ENCODE results near the gene EGFL6. TPM values are rescaled to one million over a fixed set of nuclear protein-coding genes. Genes with fewer than 3 reads are reported as not detected.

The EGFL6 gene
- total RNA-seq, 1 experiment from 2014 or later, result not detected

GRCh38 chrX:13587786-13588477 lies 18.5 kb downstream of the EGFL6 start:
- TF ChIP-seq, protein P1, sequence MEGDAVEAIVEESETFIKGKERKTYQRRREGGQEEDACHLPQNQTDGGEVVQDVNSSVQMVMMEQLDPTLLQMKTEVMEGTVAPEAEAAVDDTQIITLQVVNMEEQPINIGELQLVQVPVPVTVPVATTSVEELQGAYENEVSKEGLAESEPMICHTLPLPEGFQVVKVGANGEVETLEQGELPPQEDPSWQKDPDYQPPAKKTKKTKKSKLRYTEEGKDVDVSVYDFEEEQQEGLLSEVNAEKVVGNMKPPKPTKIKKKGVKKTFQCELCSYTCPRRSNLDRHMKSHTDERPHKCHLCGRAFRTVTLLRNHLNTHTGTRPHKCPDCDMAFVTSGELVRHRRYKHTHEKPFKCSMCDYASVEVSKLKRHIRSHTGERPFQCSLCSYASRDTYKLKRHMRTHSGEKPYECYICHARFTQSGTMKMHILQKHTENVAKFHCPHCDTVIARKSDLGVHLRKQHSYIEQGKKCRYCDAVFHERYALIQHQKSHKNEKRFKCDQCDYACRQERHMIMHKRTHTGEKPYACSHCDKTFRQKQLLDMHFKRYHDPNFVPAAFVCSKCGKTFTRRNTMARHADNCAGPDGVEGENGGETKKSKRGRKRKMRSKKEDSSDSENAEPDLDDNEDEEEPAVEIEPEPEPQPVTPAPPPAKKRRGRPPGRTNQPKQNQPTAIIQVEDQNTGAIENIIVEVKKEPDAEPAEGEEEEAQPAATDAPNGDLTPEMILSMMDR (IDR thresholded peaks at IDR 0.05; ENCODE audit: unreplicated experiment), result no peak
- Mint-ChIP-seq H3K27me3 (ENCODE audit: insufficient read depth, unreplicated experiment) (peaks cover 100% of the 10 kb centered on the region), H3K9me3 (ENCODE audit: unreplicated experiment) (no peaks in the 10 kb centered on the region), H3K4me3 (ENCODE audit: unreplicated experiment) (no peak overlapping the region), H3K36me3 (ENCODE audit: insufficient read depth, unreplicated experiment) (no peaks in the 10 kb centered on the region), H3K4me1 (ENCODE audit: insufficient read depth, unreplicated experiment) (no peaks in the 10 kb centered on the region), H3K27ac (ENCODE audit: low read depth, unreplicated experiment) (no peak overlapping the region)
- BruUV-seq (replicated peaks), result no TSS peak
- ChIA-PET POLR2A (no interaction called here), CTCF (interaction anchor here (0.9 to 1.2 kb wide), 2 partner anchors 12 to 54 kb away, joined by 3 to 4 read pairs; no protein-coding TSS in a partner anchor)
- DNase-seq (ENCODE audit: unreplicated experiment), result no peak
- intact Hi-C loops (cut with micrococcal nuclease), result no loop called here

DNA sequence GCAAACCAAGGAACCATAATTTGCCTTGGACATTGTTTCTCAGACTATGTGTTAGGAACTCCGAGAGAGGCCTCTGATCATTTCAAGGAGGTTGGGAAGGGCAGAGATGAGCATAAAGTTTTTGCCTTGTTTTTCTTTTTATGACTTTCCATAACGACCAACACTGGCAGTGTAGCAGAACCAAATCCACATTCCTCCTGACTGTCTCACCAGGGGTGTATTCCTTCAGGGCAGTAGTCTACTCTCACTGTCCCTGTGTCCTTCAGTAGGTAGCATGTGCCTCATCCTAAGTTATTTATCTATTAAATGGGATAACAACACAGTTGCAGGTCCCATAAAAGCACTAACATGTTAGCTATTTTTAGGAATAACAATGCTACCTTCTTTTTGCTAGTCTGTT lies 20.8 kb downstream of the EGFL6 start:
- no TSS peak for BruUV-seq (replicated peaks)
- POLR2A ChIA-PET, result no interaction called here
- H3K27me3 Mint-ChIP-seq (ENCODE audit: insufficient read depth, unreplicated experiment), result peaks cover 99% of the 10 kb centered on the region

GRCh38 chrX:13590914-13591313 lies 21.5 kb downstream of the EGFL6 start:
- no peak for DNase-seq (ENCODE audit: unreplicated experiment)
- H3K9me3 Mint-ChIP-seq (ENCODE audit: unreplicated experiment), result no peaks in the 10 kb centered on the region
- peaks cover 92% of the 10 kb centered on the region for H3K27me3 Mint-ChIP-seq (ENCODE audit: insufficient read depth, unreplicated experiment)
- POLR2A ChIA-PET, result no interaction called here
- H3K36me3 Mint-ChIP-seq (ENCODE audit: insufficient read depth, unreplicated experiment), result no peaks in the 10 kb centered on the region
- H3K27ac Mint-ChIP-seq (ENCODE audit: low read depth, unreplicated experiment), result no peak overlapping the region
- intact Hi-C loops (cut with micrococcal nuclease), result no loop called here
- H3K4me1 Mint-ChIP-seq (ENCODE audit: insufficient read depth, unreplicated experiment), result no peaks in the 10 kb centered on the region
- no TSS peak for BruUV-seq (replicated peaks)
- TF ChIP-seq, protein P1 (IDR thresholded peaks at IDR 0.05; ENCODE audit: unreplicated experiment), result no peak
- no peak overlapping the region for H3K4me3 Mint-ChIP-seq (ENCODE audit: unreplicated experiment)
- CTCF ChIA-PET, result no interaction called here

More for the DNA sequence above, 20.8 kb downstream of the EGFL6 start:
- intact Hi-C loops (cut with micrococcal nuclease), result no loop called here
- Mint-ChIP-seq H3K4me1 (ENCODE audit: insufficient read depth, unreplicated experiment) (no peaks in the 10 kb centered on the region), H3K4me3 (ENCODE audit: unreplicated experiment) (no peak overlapping the region), H3K27ac (ENCODE audit: low read depth, unreplicated experiment) (no peak overlapping the region), H3K36me3 (ENCODE audit: insufficient read depth, unreplicated experiment) (no peaks in the 10 kb centered on the region), H3K9me3 (ENCODE audit: unreplicated experiment) (no peaks in the 10 kb centered on the region)
- TF ChIP-seq, protein P1 (IDR thresholded peaks at IDR 0.05; ENCODE audit: unreplicated experiment), result no peak
- CTCF ChIA-PET, result interaction anchor here (1.6 kb wide), 1 partner anchor 83 kb away, joined by 4 read pairs; no protein-coding TSS in a partner anchor
- no peak for DNase-seq (ENCODE audit: unreplicated experiment)

DNA sequence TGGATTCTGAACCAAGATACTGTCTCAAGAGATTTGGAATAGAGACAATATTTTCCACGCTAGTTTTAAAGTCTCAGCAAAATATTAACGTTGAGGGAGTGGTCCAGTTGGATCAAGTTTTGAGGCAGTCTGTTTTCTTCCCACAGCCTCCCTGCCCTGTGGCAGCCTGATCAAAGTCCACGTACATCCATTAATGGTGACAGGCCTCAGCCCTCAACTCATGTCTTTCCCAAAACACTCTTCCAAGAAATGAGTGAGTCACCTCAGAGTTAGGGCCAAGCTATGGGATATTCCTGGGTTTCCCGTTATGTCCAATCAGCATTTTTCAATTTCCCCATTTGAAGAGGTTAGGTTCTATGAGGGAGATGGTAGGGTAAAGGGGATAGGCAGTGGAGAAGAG lies 28.5 kb downstream of the EGFL6 start:
- Mint-ChIP-seq H3K4me1 (ENCODE audit: insufficient read depth, unreplicated experiment) (no peaks in the 10 kb centered on the region), H3K27ac (ENCODE audit: low read depth, unreplicated experiment) (no peak overlapping the region), H3K36me3 (ENCODE audit: insufficient read depth, unreplicated experiment) (no peaks in the 10 kb centered on the region), H3K27me3 (ENCODE audit: insufficient read depth, unreplicated experiment) (peaks cover 57% of the 10 kb centered on the region), H3K4me3 (ENCODE audit: unreplicated experiment) (no peak overlapping the region), H3K9me3 (ENCODE audit: unreplicated experiment) (no peaks in the 10 kb centered on the region)
- ChIA-PET POLR2A (interaction anchor here (0.6 kb wide), 1 partner anchor 143 kb away, joined by 3 read pairs; no protein-coding TSS in a partner anchor), CTCF (interaction anchor here (0.7 to 1.5 kb wide), 4 partner anchors 9 to 91 kb away, joined by 3 to 5 read pairs (median 4); no protein-coding TSS in a partner anchor)
- TF ChIP-seq, protein P1 (IDR thresholded peaks at IDR 0.05; ENCODE audit: unreplicated experiment), result no peak
- intact Hi-C loops (cut with micrococcal nuclease), result no loop called here
- DNase-seq (ENCODE audit: unreplicated experiment), result peak; percentile 33
- BruUV-seq (replicated peaks), result no TSS peak

Data from MCF 10A (cell line).